Breast epithelium (tissue), 3 donors: ENCODE measurements around the gene EPB41L1.

Experiments used
- CTCF ChIP-seq, 3 donors: fragments of 450-650 bp; IDR thresholded peaks; one replicate each; pipeline ENCODE4 v1.5.1; 2016 to 2017; ENCODE audit warnings: antibody characterized with exemption in 3 of 3, mild to moderate bottlenecking in 3 of 3, moderate library complexity in 3 of 3
- POLR2A ChIP-seq: fragments of 450-650 bp; IDR thresholded peaks from one replicate; pipeline ENCODE4 v1.6.1; 2016; ENCODE audit warnings: antibody characterized with exemption, mild to moderate bottlenecking, moderate library complexity

- no peak for TF ChIP-seq CTCF (IDR thresholded peaks at IDR 0.05)
- TF ChIP-seq POLR2A = no peak
These were observed 522 bp upstream of the EPB41L1 start for GRCh38 chr20:36153736-36154699.
